ENCODE measurements around the gene MBD3L1.

Gene MBD3L1

DNA sequence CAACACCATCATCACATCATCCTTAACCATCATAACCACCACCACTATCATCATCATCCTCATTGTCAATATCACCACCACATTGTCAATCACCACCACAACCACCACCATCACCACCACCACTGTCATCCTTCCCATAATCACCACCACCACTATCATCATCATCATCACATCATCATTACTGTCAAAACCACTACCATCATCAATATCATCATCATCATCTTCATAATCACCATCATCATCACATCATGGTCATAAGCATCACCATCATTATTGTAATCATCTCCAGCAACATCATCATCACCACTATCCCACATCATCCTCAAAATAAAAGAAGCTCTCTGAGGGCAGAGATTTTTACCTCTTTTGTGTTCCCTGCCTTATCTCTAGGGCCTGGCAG, 52.2 kb downstream of the MBD3L1 start:
- no peak for DNase-seq

DNA sequence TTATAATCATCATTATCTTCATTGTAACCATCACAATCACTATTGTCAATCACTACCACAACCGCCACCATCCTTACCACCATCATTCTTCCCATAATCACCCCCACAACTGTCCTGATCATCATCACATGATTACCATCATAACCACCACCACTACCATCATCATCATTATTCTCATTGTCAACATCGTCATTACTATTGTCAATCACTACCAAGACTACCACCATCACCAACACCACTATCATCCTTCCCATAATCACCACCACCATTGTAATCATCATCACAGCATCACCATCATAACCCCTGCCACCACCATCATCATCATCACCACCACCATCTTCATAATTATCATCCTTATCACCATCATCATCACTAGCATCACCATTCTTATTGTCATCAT, 55.2 kb downstream of the MBD3L1 start:
- no peak for DNase-seq

DNA sequence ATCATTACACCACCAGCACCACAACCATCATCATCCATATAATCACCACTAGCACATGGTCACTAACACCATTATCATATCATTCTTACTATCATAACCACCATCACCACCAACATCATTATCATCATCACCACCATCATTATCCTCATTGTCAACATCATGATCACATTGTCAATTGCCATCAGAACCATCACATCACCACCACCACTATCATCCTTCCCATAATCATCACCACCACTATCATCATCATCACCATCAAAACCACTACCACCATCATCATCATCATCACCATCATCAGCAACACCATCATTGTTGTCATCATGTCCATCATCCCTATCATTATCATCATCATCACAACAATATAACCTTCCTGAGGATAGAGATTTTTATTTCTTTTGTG, 58.1 kb downstream of the MBD3L1 start:
- DNase-seq: no peak
